Ovary (tissue), 3 donors: ENCODE results near the gene BBS12.

Experiments
- EP300 ChIP-seq: sonication (generic); formaldehyde crosslinking; IDR thresholded peaks from one replicate; pipeline ENCODE4 v1.6.1; 2017; ENCODE audit warnings: antibody characterized with exemption
- POLR2A ChIP-seq: fragments of 450-650 bp; IDR thresholded peaks from one replicate; pipeline ENCODE4 v1.6.1; 2017; ENCODE audit warnings: antibody characterized with exemption, mild to moderate bottlenecking, moderate library complexity
- TF ChIP-seq, protein P1 (sequence below), 3 donors: fragments of 450-650 bp in 2 of 3; fragments of 200-600 bp in 1 of 3; IDR thresholded peaks; one replicate each; pipeline versions ENCODE4 v1.5.1 to v1.8.0; 2016 to 2022; ENCODE audit warnings: antibody characterized with exemption in 3 of 3, mild to moderate bottlenecking in 1 of 3
- donor health status: DM: no; HTN: no; CAD: no.

- TF ChIP-seq, protein P1, sequence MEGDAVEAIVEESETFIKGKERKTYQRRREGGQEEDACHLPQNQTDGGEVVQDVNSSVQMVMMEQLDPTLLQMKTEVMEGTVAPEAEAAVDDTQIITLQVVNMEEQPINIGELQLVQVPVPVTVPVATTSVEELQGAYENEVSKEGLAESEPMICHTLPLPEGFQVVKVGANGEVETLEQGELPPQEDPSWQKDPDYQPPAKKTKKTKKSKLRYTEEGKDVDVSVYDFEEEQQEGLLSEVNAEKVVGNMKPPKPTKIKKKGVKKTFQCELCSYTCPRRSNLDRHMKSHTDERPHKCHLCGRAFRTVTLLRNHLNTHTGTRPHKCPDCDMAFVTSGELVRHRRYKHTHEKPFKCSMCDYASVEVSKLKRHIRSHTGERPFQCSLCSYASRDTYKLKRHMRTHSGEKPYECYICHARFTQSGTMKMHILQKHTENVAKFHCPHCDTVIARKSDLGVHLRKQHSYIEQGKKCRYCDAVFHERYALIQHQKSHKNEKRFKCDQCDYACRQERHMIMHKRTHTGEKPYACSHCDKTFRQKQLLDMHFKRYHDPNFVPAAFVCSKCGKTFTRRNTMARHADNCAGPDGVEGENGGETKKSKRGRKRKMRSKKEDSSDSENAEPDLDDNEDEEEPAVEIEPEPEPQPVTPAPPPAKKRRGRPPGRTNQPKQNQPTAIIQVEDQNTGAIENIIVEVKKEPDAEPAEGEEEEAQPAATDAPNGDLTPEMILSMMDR (IDR thresholded peaks at IDR 0.05): no peak
- TF ChIP-seq EP300: no peak
- no peak for TF ChIP-seq POLR2A
These were observed 15.4 kb downstream of the BBS12 start for GRCh38 chr4:122747883-122748282.
